ENCODE measurements around the gene TMEM255A.

The TMEM255A gene

DNA sequence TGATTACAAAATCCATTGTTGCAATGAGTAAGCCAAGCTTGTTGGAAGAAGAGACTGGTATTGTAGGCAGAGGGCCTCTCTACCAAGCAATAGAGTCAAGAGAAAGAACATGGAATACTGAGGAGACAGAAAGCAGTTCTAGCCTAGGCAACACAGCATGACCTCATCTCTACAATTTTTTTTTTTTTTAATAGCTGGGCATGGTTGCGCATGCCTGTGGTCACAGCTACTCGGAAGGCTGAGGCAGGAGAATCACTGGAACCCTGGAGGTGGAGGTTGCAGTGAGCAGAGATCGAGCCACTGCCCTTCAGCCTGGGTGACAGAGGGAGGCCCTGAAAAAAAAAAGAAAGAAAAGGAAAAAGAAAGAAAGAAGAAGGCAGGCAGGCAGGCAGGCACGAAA is 72.3 kb downstream of the TMEM255A start:
- TF ChIP-seq, protein P1, sequence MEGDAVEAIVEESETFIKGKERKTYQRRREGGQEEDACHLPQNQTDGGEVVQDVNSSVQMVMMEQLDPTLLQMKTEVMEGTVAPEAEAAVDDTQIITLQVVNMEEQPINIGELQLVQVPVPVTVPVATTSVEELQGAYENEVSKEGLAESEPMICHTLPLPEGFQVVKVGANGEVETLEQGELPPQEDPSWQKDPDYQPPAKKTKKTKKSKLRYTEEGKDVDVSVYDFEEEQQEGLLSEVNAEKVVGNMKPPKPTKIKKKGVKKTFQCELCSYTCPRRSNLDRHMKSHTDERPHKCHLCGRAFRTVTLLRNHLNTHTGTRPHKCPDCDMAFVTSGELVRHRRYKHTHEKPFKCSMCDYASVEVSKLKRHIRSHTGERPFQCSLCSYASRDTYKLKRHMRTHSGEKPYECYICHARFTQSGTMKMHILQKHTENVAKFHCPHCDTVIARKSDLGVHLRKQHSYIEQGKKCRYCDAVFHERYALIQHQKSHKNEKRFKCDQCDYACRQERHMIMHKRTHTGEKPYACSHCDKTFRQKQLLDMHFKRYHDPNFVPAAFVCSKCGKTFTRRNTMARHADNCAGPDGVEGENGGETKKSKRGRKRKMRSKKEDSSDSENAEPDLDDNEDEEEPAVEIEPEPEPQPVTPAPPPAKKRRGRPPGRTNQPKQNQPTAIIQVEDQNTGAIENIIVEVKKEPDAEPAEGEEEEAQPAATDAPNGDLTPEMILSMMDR (IDR thresholded peaks at IDR 0.05; ENCODE audit: insufficient read depth, low read depth, low read length, missing control alignments): no peak
- DNase-seq (ENCODE audit: low read depth): no peak
- H3K4me3 ChIP-seq (ENCODE audit: low read depth, low read length): no peak overlapping the region

DNA sequence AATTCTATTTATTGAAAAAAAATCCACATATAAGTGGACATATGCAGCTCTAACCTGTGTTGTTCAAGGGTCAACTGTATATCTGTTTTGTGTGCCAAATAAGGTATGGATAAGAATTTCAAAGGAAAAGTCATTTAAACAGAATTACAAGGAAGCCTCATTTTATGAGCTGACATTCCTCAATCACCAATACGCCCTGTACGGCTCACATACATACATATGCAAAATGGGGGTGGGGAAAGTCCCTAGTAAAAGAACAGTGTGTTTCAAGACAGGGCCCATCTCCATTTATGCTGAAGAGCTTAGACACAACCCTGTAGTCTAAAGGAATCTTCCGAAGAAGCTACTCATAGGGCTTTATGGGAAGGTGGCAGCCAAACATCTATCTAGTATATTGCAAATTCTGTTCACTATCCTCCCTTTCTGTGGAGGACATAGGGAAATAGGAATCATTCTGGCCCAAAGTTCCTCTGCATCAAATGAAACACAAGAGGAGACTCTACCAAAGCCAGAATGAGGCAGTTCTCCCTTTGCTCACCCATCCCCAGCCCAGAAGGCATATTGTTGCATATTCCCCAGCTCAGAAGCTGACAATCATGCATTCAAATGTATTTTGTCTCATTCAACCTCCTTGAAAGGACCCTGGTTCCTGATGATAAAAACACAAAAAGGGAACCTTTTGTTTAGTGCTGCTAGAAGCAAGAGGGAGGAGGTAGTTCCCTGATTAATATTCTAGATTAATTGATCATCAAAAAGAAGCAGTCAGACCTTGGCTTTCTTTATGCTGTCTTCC is 74.4 kb downstream of the TMEM255A start:
- TF ChIP-seq, protein P1 (IDR thresholded peaks at IDR 0.05; ENCODE audit: insufficient read depth, low read depth, low read length, missing control alignments): no peak
- no peak for DNase-seq (ENCODE audit: low read depth)
- H3K4me3 ChIP-seq (ENCODE audit: low read depth, low read length): no peak overlapping the region

DNA sequence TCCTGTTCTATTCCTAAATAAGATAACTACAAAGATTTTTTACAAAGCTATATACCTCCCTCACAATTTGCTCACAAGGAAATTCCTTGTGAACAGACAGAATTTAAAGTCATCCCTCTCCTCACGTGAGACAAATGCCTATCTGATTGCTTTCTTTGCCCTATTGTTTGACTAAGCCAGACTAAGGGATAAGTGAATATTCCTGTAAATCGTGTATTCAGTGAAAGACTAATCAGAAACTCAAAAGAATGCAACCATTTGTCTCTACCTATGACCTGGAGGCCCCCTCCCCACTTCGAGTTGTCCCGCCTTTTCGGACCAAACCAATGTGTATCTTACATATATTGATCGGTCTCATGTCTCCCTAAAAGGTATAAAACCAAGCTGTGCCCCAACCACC is 76.0 kb downstream of the TMEM255A start:
- DNase-seq (ENCODE audit: low read depth): no peak
- TF ChIP-seq, protein P1 (IDR thresholded peaks at IDR 0.05; ENCODE audit: insufficient read depth, low read depth, low read length, missing control alignments): no peak
- no peak overlapping the region for H3K4me3 ChIP-seq (ENCODE audit: low read depth, low read length)

DNA sequence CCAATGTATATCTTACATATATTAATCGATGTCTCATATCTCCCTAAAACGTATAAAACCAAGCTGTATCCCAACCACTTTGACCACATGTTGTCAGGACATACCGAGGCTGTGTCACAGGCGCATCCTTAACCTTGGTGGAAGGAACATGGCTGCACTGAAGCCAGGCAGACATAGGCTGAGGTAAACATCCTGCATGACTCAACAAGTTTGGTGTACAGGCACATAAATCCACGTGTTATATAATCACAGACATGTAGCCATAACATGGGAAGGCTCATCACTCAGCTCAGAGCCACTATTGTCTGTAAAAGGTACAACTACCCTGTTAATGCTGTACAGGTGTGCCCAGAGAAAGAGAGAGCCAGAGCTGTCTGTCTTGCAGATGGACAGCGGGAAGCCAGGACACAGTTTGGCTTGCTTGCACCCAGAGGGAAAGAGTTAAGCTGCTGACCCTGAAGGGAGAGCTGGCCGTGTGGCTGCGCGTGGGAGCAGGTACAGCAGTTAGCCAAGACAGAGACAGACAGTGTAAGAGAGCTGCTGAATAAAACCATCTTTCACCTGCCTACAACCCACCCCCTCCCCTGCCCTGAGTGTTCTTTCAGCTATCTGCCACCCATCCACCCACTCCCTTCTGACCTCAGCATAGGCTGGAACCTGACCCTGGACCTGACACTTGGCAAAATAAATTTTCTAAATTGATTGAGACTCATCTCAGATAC is 82.9 kb downstream of the TMEM255A start:
- TF ChIP-seq, protein P1 (IDR thresholded peaks at IDR 0.05; ENCODE audit: insufficient read depth, low read depth, low read length, missing control alignments): no peak
- H3K4me3 ChIP-seq (ENCODE audit: low read depth, low read length): no peak overlapping the region
- DNase-seq (ENCODE audit: low read depth): no peak

DNA sequence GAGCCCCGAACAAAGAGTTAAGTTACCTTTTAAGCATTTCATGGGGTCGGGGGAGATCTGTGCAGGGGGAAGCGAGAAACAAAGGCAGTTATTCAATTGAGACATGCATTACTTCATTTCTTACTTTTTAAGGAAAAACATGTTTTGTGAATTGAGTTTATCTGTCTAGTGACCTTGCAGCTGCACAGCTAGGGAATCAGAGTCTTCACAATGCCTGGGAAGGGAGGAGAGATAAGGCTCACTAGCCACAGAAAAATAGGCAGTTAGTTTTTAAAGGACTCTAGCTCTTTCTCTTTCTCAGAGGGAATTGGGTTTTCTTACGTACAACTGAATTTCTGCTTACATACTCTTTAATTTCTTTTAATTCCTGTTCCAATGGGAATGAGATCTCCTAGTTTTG is 86.9 kb downstream of the TMEM255A start:
- TF ChIP-seq, protein P1 (IDR thresholded peaks at IDR 0.05; ENCODE audit: insufficient read depth, low read depth, low read length, missing control alignments): no peak
- DNase-seq (ENCODE audit: low read depth): no peak
- H3K4me3 ChIP-seq (ENCODE audit: low read depth, low read length): no peak overlapping the region

DNA sequence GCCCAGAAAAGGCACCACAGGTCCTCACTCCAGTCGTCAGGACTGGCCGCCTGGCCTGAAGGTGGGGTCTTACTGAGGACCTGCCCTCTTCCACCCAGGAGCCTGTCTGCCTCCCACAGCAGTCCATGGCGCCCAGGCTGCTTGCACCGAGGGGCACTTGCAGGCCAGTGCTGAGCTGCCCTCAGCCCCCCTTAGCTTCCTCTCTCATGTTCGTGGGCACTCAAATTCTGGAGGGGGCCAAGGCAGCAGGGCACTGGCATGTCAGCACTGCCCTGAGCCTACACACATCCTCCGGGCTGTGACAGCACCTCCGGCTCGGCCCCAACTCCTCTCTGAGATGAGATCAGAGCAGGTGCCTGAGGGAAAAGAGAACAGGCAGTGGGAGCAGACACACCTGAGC is 87.9 kb downstream of the TMEM255A start:
- TF ChIP-seq, protein P1 (IDR thresholded peaks at IDR 0.05; ENCODE audit: insufficient read depth, low read depth, low read length, missing control alignments): no peak

More for the DNA sequence above, 87.9 kb downstream of the TMEM255A start:
- no peak overlapping the region for H3K4me3 ChIP-seq (ENCODE audit: low read depth, low read length)
- DNase-seq (ENCODE audit: low read depth): no peak
